K562 (cell line): ENCODE data around the gene AFDN. TPM values are rescaled to one million over a fixed set of nuclear protein-coding genes. Genes with fewer than 3 reads are reported as not detected.

Source experiments
- ATAC-seq: fragments of 200-7000 bp; cut with Tn5 transposase; 3 replicates; pipeline ENCODE4 v1.9.1; 2020; ENCODE audit warnings: moderate library complexity
- BruUV-seq: library from RNA; stranded (reverse); fragments of 400-500 nt; replicated peaks from 2 replicates; lab custom pipeline; 2021; lab: Mats Ljungman, UMichigan
- CTCF ChIA-PET: fragments of 300-600 bp; formaldehyde crosslinking; extraction: SDS; loops from one replicate; lab custom pipeline; 2021; ENCODE audit warnings: low intra/inter-chr PET ratio; lab: Yijun Ruan, JAX
- POLR2A ChIA-PET: fragments of 300-600, 350-650 bp; sonication (Branson Sonifier 250); formaldehyde crosslinking; extraction: SDS; loops from one replicate; lab custom pipeline; 2021; ENCODE audit warnings: antibody characterized with exemption, inconsistent platforms; lab: Yijun Ruan, JAX
- DNase-seq, 4 experiments: peaks; one replicate each; pipeline versions ENCODE4 v3.0.0 to v3.0.0-alpha.2; 2011 to 2018; ENCODE audit warnings: low spot score in 3 of 4, mixed read lengths in 3 of 4; ENCODE audit errors: extremely low read depth in 1 of 4
- FAIRE-seq: peaks from 2 replicates; lab custom pipeline; 2011; peaks lifted over from hg19 to GRCh38; lab: Jason Lieb, UNC
- H2AFZ ChIP-seq: 2 replicates; pipeline ENCODE4 v1.6.0; 2011; ENCODE audit warnings: low read depth, low read length, control low read depth, inconsistent platforms
- H3K27ac ChIP-seq: fragments of 200-600 bp; 3 replicates; pipeline ENCODE4 v1.8.0; 2011; ENCODE audit warnings: low read depth, mild to moderate bottlenecking, control low read depth, inconsistent platforms, low read length, moderate library complexity, mixed read lengths; ENCODE audit errors: extremely low read depth
- H3K27me3 ChIP-seq, 2 experiments: fragments of 300-600 bp in 1 of 2; 2 replicates in 1 of 2; 3 replicates in 1 of 2; pipeline versions ENCODE4 v1.6.0 to v1.8.0; 2011; ENCODE audit warnings: inconsistent platforms in 2 of 2, low read length in 2 of 2, mild to moderate bottlenecking in 1 of 2, mixed read lengths in 1 of 2, moderate library complexity in 1 of 2; ENCODE audit not compliant: control insufficient read depth in 2 of 2, insufficient read depth in 2 of 2
- H3K36me3 ChIP-seq: fragments of 300-600 bp; 3 replicates; pipeline ENCODE4 v1.8.0; 2011; ENCODE audit warnings: mild to moderate bottlenecking, low read length, inconsistent platforms; ENCODE audit not compliant: control insufficient read depth, insufficient read depth
- H3K4me1 ChIP-seq, 2 experiments: fragments of 200-600 bp in 1 of 2; replicated peaks in 1 of 2; 2 replicates in 1 of 2; 3 replicates in 1 of 2; pipeline versions ENCODE4 v1.5.1 to v1.8.0; 2011; ENCODE audit warnings: inconsistent platforms in 2 of 2, low read length in 2 of 2, mild to moderate bottlenecking in 1 of 2, mixed read lengths in 1 of 2, moderate library complexity in 1 of 2; ENCODE audit not compliant: control insufficient read depth in 2 of 2, insufficient read depth in 2 of 2
- H3K4me2 ChIP-seq: 2 replicates; pipeline ENCODE4 v1.6.1; 2011; ENCODE audit warnings: low read length, control low read depth, inconsistent platforms, mixed read lengths; ENCODE audit not compliant: insufficient read depth
- H3K4me3 ChIP-seq: fragments of 200-600 bp; sonication (generic), shearing (Covaris generic); 2 replicates; pipeline ENCODE4 v1.5.1; 2016; ENCODE audit warnings: control low read depth, inconsistent platforms
- H3K79me2 ChIP-seq: fragments of 200-600 bp; 3 replicates; pipeline ENCODE4 v1.8.0; 2011; ENCODE audit warnings: low read length, inconsistent platforms; ENCODE audit not compliant: control insufficient read depth, insufficient read depth
- H3K9ac ChIP-seq, 2 experiments: 2 replicates each; pipeline versions ENCODE4 v1.6.0 to v1.6.1; 2011; ENCODE audit warnings: low read depth in 2 of 2, low read length in 2 of 2, control low read depth in 1 of 2, inconsistent platforms in 1 of 2, mild to moderate bottlenecking in 1 of 2, mixed read lengths in 1 of 2; ENCODE audit not compliant: insufficient read depth in 1 of 2
- H3K9me1 ChIP-seq: one replicate; pipeline ENCODE4 v1.6.0; 2011; ENCODE audit warnings: inconsistent platforms, mild to moderate bottlenecking, low read length, moderate library complexity; ENCODE audit not compliant: control insufficient read depth, insufficient read depth
- H3K9me3 ChIP-seq: replicated peaks from 2 replicates; pipeline ENCODE4 v1.5.1; 2011; ENCODE audit warnings: low read depth, low read length, inconsistent platforms; ENCODE audit not compliant: control insufficient read depth, insufficient read depth
- H4K20me1 ChIP-seq: replicated peaks from 2 replicates; pipeline ENCODE4 v1.6.1; 2011; ENCODE audit warnings: low read length, inconsistent platforms, mixed read lengths; ENCODE audit not compliant: control insufficient read depth, insufficient read depth
- BACH1 ChIP-seq: fragments of 200-800 bp; sonication (Bioruptor generic); IDR thresholded peaks from 2 replicates; pipeline ENCODE4 v1.6.1; 2016; ENCODE audit warnings: missing genetic modification characterization, missing compliant biosample characterization
- CGGBP1 ChIP-seq: fragments of 250-450 bp; sonication (Bioruptor Pico); IDR thresholded peaks from 2 replicates; pipeline ENCODE4 v1.9.0; 2021; ENCODE audit warnings: mild to moderate bottlenecking
- GABPA ChIP-seq: fragments of 200-800 bp; sonication (Bioruptor generic); conservative IDR thresholded peaks from 2 replicates; pipeline ENCODE4 v1.6.1; 2016; ENCODE audit warnings: low read depth, missing genetic modification characterization, missing compliant biosample characterization
- HDAC6 ChIP-seq: IDR thresholded peaks from 2 replicates; pipeline ENCODE4 v1.6.1; 2012; ENCODE audit warnings: low read depth, mild to moderate bottlenecking, control low read depth, inconsistent platforms, low read length, moderate library complexity
- KLF10 ChIP-seq: fragments of 250-450 bp; sonication (Bioruptor Pico); IDR thresholded peaks from 2 replicates; pipeline ENCODE4 v1.6.1; 2021; ENCODE audit warnings: matching md5 sums
- POLR2A ChIP-seq: fragments of 450-650 bp; conservative IDR thresholded peaks from 2 replicates; pipeline ENCODE4 v1.6.1; 2016
- RBM17 ChIP-seq: fragments of 200-400 bp; formaldehyde crosslinking; IDR thresholded peaks from 2 replicates; pipeline ENCODE4 v1.6.1; 2017; ENCODE audit warnings: low read depth, mild to moderate bottlenecking, low read length, borderline replicate concordance
- RBM39 ChIP-seq: fragments of 200-400 bp; formaldehyde crosslinking; optimal IDR thresholded peaks from 2 replicates; pipeline ENCODE3; 2018; ENCODE audit warnings: low read depth, low read length
- STAT5B ChIP-seq: fragments of 250-450 bp; sonication (Bioruptor Pico); IDR thresholded peaks from 2 replicates; pipeline ENCODE4 v1.8.0; 2021; ENCODE audit warnings: mild to moderate bottlenecking, inconsistent platforms
- TAF9B ChIP-seq: fragments of 450-650 bp; IDR thresholded peaks from 2 replicates; pipeline ENCODE4 v1.6.1; 2018; ENCODE audit warnings: mild to moderate bottlenecking; ENCODE audit not compliant: partially characterized antibody
- XRCC4 ChIP-seq: IDR thresholded peaks from one replicate; pipeline ENCODE4 v1.6.1; 2011; ENCODE audit not compliant: insufficient read depth, insufficient read length; ENCODE audit errors: extremely low read depth
- whole genome bisulfite sequencing: fragments of 100-300 bp; shearing (Covaris generic); methylation state at CpG from one replicate; pipeline ENCODE4 v1.1.6; 2016; ENCODE audit warnings: low coverage, mixed read lengths; ENCODE audit not compliant: insufficient coverage; ENCODE audit errors: missing lambda C conversion rate; 5-methylcytosine and 5-hydroxymethylcytosine counted together
- in situ Hi-C: fragments of 300-500 bp; cut with MboI; formaldehyde crosslinking; loops from 4 replicates; pipeline ENCODE4 v1.15.0; 2018; ENCODE audit warnings: inconsistent platforms, mixed read lengths
- intact Hi-C: fragments of 100-400 bp; cut with micrococcal nuclease; formaldehyde crosslinking; loops from 2 replicates; pipeline ENCODE4 v1.14.2; 2022
- polyA plus RNA-seq, 8 experiments: library from polyadenylated mRNA; depleted of rRNA in 4 of 8; stranded (reverse) in 5 of 8; unstranded in 3 of 8; fragments of >200 nt; fragmentation: Nextera tagmentation in 2 of 8; fragmentation: Illumina TruSeq in 1 of 8; extraction: Ambion mirVana in 2 of 8; extraction: Trizol in 1 of 8; gene quantifications; 2 replicates each; pipeline versions ENCODE4 v1.2.1 to v1.2.3, GENCODE V29; 2011 to 2014; ENCODE audit warnings: inconsistent platforms in 1 of 8, missing spikeins in 1 of 8
- total RNA-seq, 7 experiments: library from RNA; depleted of rRNA in 6 of 7; stranded (reverse); fragments of >200 nt in 6 of 7; fragmentation: Illumina TruSeq in 2 of 7; extraction: Trizol in 2 of 7; gene quantifications; 2 replicates each; pipeline versions ENCODE4 v1.2.1 to v1.2.3, GENCODE V29; 2011 to 2021; ENCODE audit warnings: low replicate concordance in 1 of 7
- TF ChIP-seq, protein P1 (sequence below): fragments of 450-650 bp; IDR thresholded peaks from one replicate; pipeline ENCODE4 v1.6.1; 2018; ENCODE audit warnings: mild to moderate bottlenecking, moderate library complexity; ENCODE audit not compliant: partially characterized antibody

Gene AFDN
- total and polyA plus RNA-seq, 9 of the 15 experiments (the other 6 are each of a cell fraction or from before 2014, with no cell fraction given) = 7.2 to 129 (median 105) TPM

DNA sequence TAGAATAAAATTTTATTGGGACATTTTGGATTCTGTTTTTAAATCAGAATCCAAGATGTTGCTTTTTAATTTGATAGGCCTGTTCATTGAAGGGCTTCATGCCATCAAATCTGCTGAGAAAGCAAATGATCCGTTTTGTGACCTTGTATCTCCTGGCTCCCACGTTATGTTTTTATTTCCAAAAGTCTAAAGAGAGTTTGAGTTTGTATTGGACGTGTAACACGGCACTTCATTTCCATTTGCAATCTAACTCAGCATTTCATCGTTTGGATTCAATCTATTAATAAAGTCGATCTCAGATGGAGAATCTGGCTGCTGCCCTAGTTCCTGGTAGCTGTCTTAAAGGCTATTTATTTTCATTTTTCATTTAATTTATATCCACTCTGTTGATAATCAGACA, 187.7 kb downstream of the AFDN start:
- H3K9ac ChIP-seq = no peak overlapping the region
- in situ Hi-C loops = no loop called here
- ChIA-PET CTCF (no interaction called here), POLR2A (no interaction called here)
- no peak for TF ChIP-seq STAT5B (CRISPR knock-in tag)
- no peak for TF ChIP-seq GABPA
- H3K9me3 ChIP-seq = peaks cover 6% of the 10 kb centered on the region; the same call in 1 of the 2 replicates
- ATAC-seq (no peak), FAIRE-seq (no peak), DNase-seq (no peak)
- no peaks in the 10 kb centered on the region for H3K79me2 ChIP-seq
- H3K27ac ChIP-seq = no peak overlapping the region
- no peaks in the 10 kb centered on the region for H3K36me3 ChIP-seq
- H4K20me1 ChIP-seq = no peaks in the 10 kb centered on the region
- H2AFZ ChIP-seq = no peak overlapping the region
- no TSS peak for BruUV-seq
- no peaks in the 10 kb centered on the region for H3K9me1 ChIP-seq
- H3K4me2 ChIP-seq = no peak overlapping the region
- no peak overlapping the region for H3K4me3 ChIP-seq
- under 1% methylated on average over 6 of the region's 6 CpGs for WGBS
- H3K4me1 ChIP-seq = no peaks in the 10 kb centered on the region
- peaks cover 35 to 37% of the 10 kb centered on the region in 2 experiments for H3K27me3 ChIP-seq
- intact Hi-C loops = no loop called here

DNA sequence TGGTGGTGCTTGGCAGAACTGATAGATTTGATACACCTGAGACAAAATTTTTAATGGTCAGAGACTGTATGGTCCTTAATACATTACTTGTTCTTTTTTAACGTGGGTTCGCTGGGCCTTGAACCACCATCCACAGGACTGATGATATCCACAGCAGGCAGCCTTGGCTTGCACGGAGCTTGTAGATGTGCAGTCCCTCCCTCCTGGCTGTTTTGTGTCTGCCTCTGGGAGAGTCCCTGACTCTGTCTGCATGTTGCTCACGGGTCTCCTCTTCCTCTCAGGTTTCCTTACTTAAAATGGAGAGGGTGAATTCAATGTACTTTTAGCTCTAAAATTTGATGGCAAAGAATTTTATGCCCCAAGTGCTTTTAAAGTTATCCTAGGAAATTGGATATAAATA, 188.3 kb downstream of the AFDN start:
- H3K9me1 ChIP-seq = no peaks in the 10 kb centered on the region
- H3K79me2 ChIP-seq = no peaks in the 10 kb centered on the region
- H3K4me3 ChIP-seq = no peak overlapping the region
- DNase-seq (no peak), FAIRE-seq (no peak), ATAC-seq (no peak)
- POLR2A ChIA-PET = no interaction called here
- H3K27ac ChIP-seq = no peak overlapping the region
- H3K9ac ChIP-seq = no peak overlapping the region
- no peak overlapping the region for H3K4me2 ChIP-seq
- H2AFZ ChIP-seq = no peak overlapping the region
- H3K27me3 ChIP-seq = peaks cover 36 to 43% of the 10 kb centered on the region in 2 experiments
- CTCF ChIA-PET = no interaction called here
- no peaks in the 10 kb centered on the region for H3K4me1 ChIP-seq
- 0% methylated on average over 4 of the region's 4 CpGs for WGBS
- BruUV-seq = no TSS peak
- H3K36me3 ChIP-seq = no peaks in the 10 kb centered on the region
- intact Hi-C loops = no loop called here
- peaks cover 6% of the 10 kb centered on the region; the same call in 1 of the 2 replicates for H3K9me3 ChIP-seq
- TF ChIP-seq, protein P1, sequence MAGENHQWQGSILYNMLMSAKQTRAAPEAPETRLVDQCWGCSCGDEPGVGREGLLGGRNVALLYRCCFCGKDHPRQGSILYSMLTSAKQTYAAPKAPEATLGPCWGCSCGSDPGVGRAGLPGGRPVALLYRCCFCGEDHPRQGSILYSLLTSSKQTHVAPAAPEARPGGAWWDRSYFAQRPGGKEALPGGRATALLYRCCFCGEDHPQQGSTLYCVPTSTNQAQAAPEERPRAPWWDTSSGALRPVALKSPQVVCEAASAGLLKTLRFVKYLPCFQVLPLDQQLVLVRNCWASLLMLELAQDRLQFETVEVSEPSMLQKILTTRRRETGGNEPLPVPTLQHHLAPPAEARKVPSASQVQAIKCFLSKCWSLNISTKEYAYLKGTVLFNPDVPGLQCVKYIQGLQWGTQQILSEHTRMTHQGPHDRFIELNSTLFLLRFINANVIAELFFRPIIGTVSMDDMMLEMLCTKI = no peak
- TF ChIP-seq CGGBP1 (CRISPR knock-in tag) (no peak), XRCC4 (no peak), RBM39 (no peak), TAF9B (no peak), KLF10 (no peak), RBM17 (no peak), BACH1 (no peak), HDAC6 (no peak), POLR2A (no peak)
- TF ChIP-seq, all 486 proteins: peak for 0
- in situ Hi-C loops = no loop called here
- H4K20me1 ChIP-seq = no peaks in the 10 kb centered on the region
